K562 (cell line): ENCODE results near the gene ZAP70. TPM values are rescaled to one million over a fixed set of nuclear protein-coding genes. Genes with fewer than 3 reads are reported as not detected.

ENCODE experiments used
- ATAC-seq: fragments of 200-7000 bp; cut with Tn5 transposase; 3 replicates; pipeline ENCODE4 v1.9.1; 2020; ENCODE audit warnings: moderate library complexity
- BruUV-seq: library from RNA; stranded (reverse); fragments of 400-500 nt; replicated peaks from 2 replicates; lab custom pipeline; 2021; lab: Mats Ljungman, UMichigan
- CTCF ChIA-PET: fragments of 300-600 bp; formaldehyde crosslinking; extraction: SDS; loops from one replicate; lab custom pipeline; 2021; ENCODE audit warnings: low intra/inter-chr PET ratio; lab: Yijun Ruan, JAX
- POLR2A ChIA-PET: fragments of 300-600, 350-650 bp; sonication (Branson Sonifier 250); formaldehyde crosslinking; extraction: SDS; loops from one replicate; lab custom pipeline; 2021; ENCODE audit warnings: antibody characterized with exemption, inconsistent platforms; lab: Yijun Ruan, JAX
- DNase-seq, 4 experiments: peaks; one replicate each; pipeline versions ENCODE4 v3.0.0 to v3.0.0-alpha.2; 2011 to 2018; ENCODE audit warnings: low spot score in 3 of 4, mixed read lengths in 3 of 4; ENCODE audit errors: extremely low read depth in 1 of 4
- FAIRE-seq: peaks from 2 replicates; lab custom pipeline; 2011; peaks lifted over from hg19 to GRCh38; lab: Jason Lieb, UNC
- H2AFZ ChIP-seq: 2 replicates; pipeline ENCODE4 v1.6.0; 2011; ENCODE audit warnings: low read depth, low read length, control low read depth, inconsistent platforms
- H3K27ac ChIP-seq: fragments of 200-600 bp; 3 replicates; pipeline ENCODE4 v1.8.0; 2011; ENCODE audit warnings: low read depth, mild to moderate bottlenecking, control low read depth, inconsistent platforms, low read length, moderate library complexity, mixed read lengths; ENCODE audit errors: extremely low read depth
- H3K27me3 ChIP-seq, 2 experiments: fragments of 300-600 bp in 1 of 2; 2 replicates in 1 of 2; 3 replicates in 1 of 2; pipeline versions ENCODE4 v1.6.0 to v1.8.0; 2011; ENCODE audit warnings: inconsistent platforms in 2 of 2, low read length in 2 of 2, mild to moderate bottlenecking in 1 of 2, mixed read lengths in 1 of 2, moderate library complexity in 1 of 2; ENCODE audit not compliant: control insufficient read depth in 2 of 2, insufficient read depth in 2 of 2
- H3K36me3 ChIP-seq: fragments of 300-600 bp; 3 replicates; pipeline ENCODE4 v1.8.0; 2011; ENCODE audit warnings: mild to moderate bottlenecking, low read length, inconsistent platforms; ENCODE audit not compliant: control insufficient read depth, insufficient read depth
- H3K4me1 ChIP-seq, 2 experiments: fragments of 200-600 bp in 1 of 2; replicated peaks in 1 of 2; 2 replicates in 1 of 2; 3 replicates in 1 of 2; pipeline versions ENCODE4 v1.5.1 to v1.8.0; 2011; ENCODE audit warnings: inconsistent platforms in 2 of 2, low read length in 2 of 2, mild to moderate bottlenecking in 1 of 2, mixed read lengths in 1 of 2, moderate library complexity in 1 of 2; ENCODE audit not compliant: control insufficient read depth in 2 of 2, insufficient read depth in 2 of 2
- H3K4me2 ChIP-seq: 2 replicates; pipeline ENCODE4 v1.6.1; 2011; ENCODE audit warnings: low read length, control low read depth, inconsistent platforms, mixed read lengths; ENCODE audit not compliant: insufficient read depth
- H3K4me3 ChIP-seq: fragments of 200-600 bp; sonication (generic), shearing (Covaris generic); 2 replicates; pipeline ENCODE4 v1.5.1; 2016; ENCODE audit warnings: control low read depth, inconsistent platforms
- H3K79me2 ChIP-seq: fragments of 200-600 bp; 3 replicates; pipeline ENCODE4 v1.8.0; 2011; ENCODE audit warnings: low read length, inconsistent platforms; ENCODE audit not compliant: control insufficient read depth, insufficient read depth
- H3K9ac ChIP-seq, 2 experiments: 2 replicates each; pipeline versions ENCODE4 v1.6.0 to v1.6.1; 2011; ENCODE audit warnings: low read depth in 2 of 2, low read length in 2 of 2, control low read depth in 1 of 2, inconsistent platforms in 1 of 2, mild to moderate bottlenecking in 1 of 2, mixed read lengths in 1 of 2; ENCODE audit not compliant: insufficient read depth in 1 of 2
- H3K9me1 ChIP-seq: one replicate; pipeline ENCODE4 v1.6.0; 2011; ENCODE audit warnings: inconsistent platforms, mild to moderate bottlenecking, low read length, moderate library complexity; ENCODE audit not compliant: control insufficient read depth, insufficient read depth
- H3K9me3 ChIP-seq: replicated peaks from 2 replicates; pipeline ENCODE4 v1.5.1; 2011; ENCODE audit warnings: low read depth, low read length, inconsistent platforms; ENCODE audit not compliant: control insufficient read depth, insufficient read depth
- H4K20me1 ChIP-seq: replicated peaks from 2 replicates; pipeline ENCODE4 v1.6.1; 2011; ENCODE audit warnings: low read length, inconsistent platforms, mixed read lengths; ENCODE audit not compliant: control insufficient read depth, insufficient read depth
- BACH1 ChIP-seq: fragments of 200-800 bp; sonication (Bioruptor generic); IDR thresholded peaks from 2 replicates; pipeline ENCODE4 v1.6.1; 2016; ENCODE audit warnings: missing genetic modification characterization, missing compliant biosample characterization
- JUNB ChIP-seq: fragments of 450-650 bp; formaldehyde crosslinking; conservative IDR thresholded peaks from 2 replicates; pipeline ENCODE4 v1.4.0; 2020; ENCODE audit warnings: mild to moderate bottlenecking
- PHB2 ChIP-seq: fragments of 450-650 bp; IDR thresholded peaks from 2 replicates; pipeline ENCODE4 v1.6.1; 2017; ENCODE audit warnings: low read depth
- ZBTB17 ChIP-seq: fragments of 450-650 bp; formaldehyde crosslinking; IDR thresholded peaks from 2 replicates; pipeline ENCODE4 v1.4.0; 2020; ENCODE audit warnings: mild to moderate bottlenecking
- ZFP36 ChIP-seq: fragments of 150-350 bp; IDR thresholded peaks from 2 replicates; pipeline ENCODE4 v1.6.1; 2018; ENCODE audit warnings: low read length, low read depth; ENCODE audit not compliant: partially characterized antibody
- ZFX ChIP-seq: sonication (generic); formaldehyde crosslinking; IDR thresholded peaks from 2 replicates; pipeline ENCODE4 v1.8.0; 2022; ENCODE audit warnings: mild to moderate bottlenecking, missing genetic modification reagents, moderate library complexity
- WGBS: fragments of 100-300 bp; shearing (Covaris generic); methylation state at CpG from one replicate; pipeline ENCODE4 v1.1.6; 2016; ENCODE audit warnings: low coverage, mixed read lengths; ENCODE audit not compliant: insufficient coverage; ENCODE audit errors: missing lambda C conversion rate; 5-methylcytosine and 5-hydroxymethylcytosine counted together
- in situ Hi-C: fragments of 300-500 bp; cut with MboI; formaldehyde crosslinking; loops from 4 replicates; pipeline ENCODE4 v1.15.0; 2018; ENCODE audit warnings: inconsistent platforms, mixed read lengths
- intact Hi-C: fragments of 100-400 bp; cut with micrococcal nuclease; formaldehyde crosslinking; loops from 2 replicates; pipeline ENCODE4 v1.14.2; 2022
- polyA plus RNA-seq, 8 experiments: library from polyadenylated mRNA; depleted of rRNA in 4 of 8; stranded (reverse) in 5 of 8; unstranded in 3 of 8; fragments of >200 nt; fragmentation: Nextera tagmentation in 2 of 8; fragmentation: Illumina TruSeq in 1 of 8; extraction: Ambion mirVana in 2 of 8; extraction: Trizol in 1 of 8; gene quantifications; 2 replicates each; pipeline versions ENCODE4 v1.2.1 to v1.2.3, GENCODE V29; 2011 to 2014; ENCODE audit warnings: inconsistent platforms in 1 of 8, missing spikeins in 1 of 8
- total RNA-seq, 7 experiments: library from RNA; depleted of rRNA in 6 of 7; stranded (reverse); fragments of >200 nt in 6 of 7; fragmentation: Illumina TruSeq in 2 of 7; extraction: Trizol in 2 of 7; gene quantifications; 2 replicates each; pipeline versions ENCODE4 v1.2.1 to v1.2.3, GENCODE V29; 2011 to 2021; ENCODE audit warnings: low replicate concordance in 1 of 7
- TF ChIP-seq, protein P1 (sequence below): IDR thresholded peaks from 2 replicates; pipeline ENCODE4 v1.6.1; 2014; ENCODE audit warnings: antibody characterized with exemption
- TF ChIP-seq, protein P2 (sequence below), 2 experiments: fragments of 200-800 bp in 1 of 2; sonication (Bioruptor generic) in 1 of 2; sonication (generic) in 1 of 2; formaldehyde crosslinking in 1 of 2; IDR thresholded peaks in 1 of 2; conservative IDR thresholded peaks in 1 of 2; 2 replicates each; pipeline versions ENCODE4 v1.5.0 to v1.6.1; 2016 to 2020; ENCODE audit warnings: missing compliant biosample characterization in 1 of 2, missing genetic modification characterization in 1 of 2, missing genetic modification reagents in 1 of 2
- TF ChIP-seq, protein P3 (sequence below): fragments of 450-650 bp; IDR thresholded peaks from 2 replicates; pipeline ENCODE4 v1.6.1; 2018; ENCODE audit not compliant: partially characterized antibody

Gene ZAP70
- total and polyA plus RNA-seq, 9 of the 15 experiments (the other 6 are each of a cell fraction or from before 2014, with no cell fraction given), result 0.06 to 0.80 (median 0.21) TPM; not detected in 1

DNA sequence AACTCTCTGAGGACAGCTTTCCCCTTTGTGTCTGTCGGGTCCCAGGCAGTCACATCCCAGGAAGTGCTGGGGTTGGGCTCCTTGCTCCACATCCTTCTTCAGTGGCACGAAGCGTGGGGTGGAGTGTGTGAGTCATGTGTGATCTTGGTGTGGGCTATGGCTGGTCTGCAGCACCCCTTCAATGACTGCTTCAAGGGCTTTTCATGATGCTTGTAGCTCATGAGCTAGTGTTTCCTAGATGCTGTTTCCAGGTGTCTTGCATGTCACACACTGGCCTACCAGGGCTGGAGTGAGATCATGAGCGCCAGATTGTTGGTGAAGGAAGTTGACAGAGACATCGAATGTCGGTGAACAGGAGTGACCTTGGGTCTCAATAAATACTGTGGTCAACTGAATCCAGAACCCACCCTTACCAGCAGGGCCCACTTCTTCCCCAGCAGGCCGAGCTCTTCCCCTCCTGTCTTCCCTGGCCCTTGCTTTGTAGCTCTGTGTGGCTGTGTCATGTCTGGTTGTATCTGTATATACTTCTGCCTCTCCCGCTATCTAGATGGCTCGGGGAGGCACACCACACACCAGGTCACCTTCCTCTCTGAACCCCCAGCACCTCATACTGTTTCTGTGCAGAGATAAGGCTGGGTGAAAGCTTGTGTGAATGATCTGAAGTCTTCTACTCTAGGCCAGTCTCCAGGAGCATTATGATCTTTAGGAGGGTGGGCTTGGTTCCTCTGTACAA, 40.0 kb upstream of the ZAP70 start (continued):
- TF ChIP-seq BACH1 (tag), result 0 out of 2 replicates have a peak, but pooled peaks have one; percentile 31
- TF ChIP-seq ZFP36, result no peak
- no peak for TF ChIP-seq JUNB (CRISPR knock-in tag)

DNA sequence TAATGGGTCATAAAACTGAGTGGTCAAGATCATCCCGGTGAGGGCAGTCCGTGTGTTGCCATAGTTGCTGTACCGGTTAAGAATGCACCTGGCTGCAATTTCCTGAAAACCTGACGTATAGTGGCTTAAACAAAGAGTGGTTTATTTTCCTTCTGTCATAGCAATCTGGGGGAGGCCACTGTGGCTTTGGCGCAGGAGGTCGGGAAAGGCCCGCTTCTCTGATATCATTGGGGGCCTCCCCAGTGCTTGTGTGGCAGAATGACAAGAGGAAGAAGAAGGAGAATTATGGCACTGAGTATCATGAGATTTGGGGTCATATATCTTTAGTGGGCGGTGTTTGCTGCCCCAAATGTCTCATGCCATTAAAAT, 39.5 kb upstream of the ZAP70 start:
- ATAC-seq, result peak; percentile 55; the same call in 2 of the 3 replicates
- TF ChIP-seq PHB2 (no peak), ZBTB17 (CRISPR knock-in tag) (no peak), ZFX (CRISPR knock-in tag) (peak; percentile 41)
- TF ChIP-seq, protein P1, sequence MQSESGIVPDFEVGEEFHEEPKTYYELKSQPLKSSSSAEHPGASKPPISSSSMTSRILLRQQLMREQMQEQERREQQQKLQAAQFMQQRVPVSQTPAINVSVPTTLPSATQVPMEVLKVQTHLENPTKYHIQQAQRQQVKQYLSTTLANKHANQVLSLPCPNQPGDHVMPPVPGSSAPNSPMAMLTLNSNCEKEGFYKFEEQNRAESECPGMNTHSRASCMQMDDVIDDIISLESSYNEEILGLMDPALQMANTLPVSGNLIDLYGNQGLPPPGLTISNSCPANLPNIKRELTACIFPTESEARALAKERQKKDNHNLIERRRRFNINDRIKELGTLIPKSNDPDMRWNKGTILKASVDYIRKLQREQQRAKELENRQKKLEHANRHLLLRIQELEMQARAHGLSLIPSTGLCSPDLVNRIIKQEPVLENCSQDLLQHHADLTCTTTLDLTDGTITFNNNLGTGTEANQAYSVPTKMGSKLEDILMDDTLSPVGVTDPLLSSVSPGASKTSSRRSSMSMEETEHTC, result peak; percentile 61; the same call in 1 of the 2 replicates
- TF ChIP-seq, protein P2, sequence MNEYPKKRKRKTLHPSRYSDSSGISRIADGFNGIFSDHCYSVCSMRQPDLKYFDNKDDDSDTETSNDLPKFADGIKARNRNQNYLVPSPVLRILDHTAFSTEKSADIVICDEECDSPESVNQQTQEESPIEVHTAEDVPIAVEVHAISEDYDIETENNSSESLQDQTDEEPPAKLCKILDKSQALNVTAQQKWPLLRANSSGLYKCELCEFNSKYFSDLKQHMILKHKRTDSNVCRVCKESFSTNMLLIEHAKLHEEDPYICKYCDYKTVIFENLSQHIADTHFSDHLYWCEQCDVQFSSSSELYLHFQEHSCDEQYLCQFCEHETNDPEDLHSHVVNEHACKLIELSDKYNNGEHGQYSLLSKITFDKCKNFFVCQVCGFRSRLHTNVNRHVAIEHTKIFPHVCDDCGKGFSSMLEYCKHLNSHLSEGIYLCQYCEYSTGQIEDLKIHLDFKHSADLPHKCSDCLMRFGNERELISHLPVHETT (CRISPR knock-in tag; conservative IDR thresholded peaks at IDR 0.05 in 1 of 2, IDR thresholded peaks at IDR 0.05 in 1 of 2), result peak in 1 of 2 experiments; percentile 57; a peak in 1 of 4 replicates
- TF ChIP-seq, protein P3, sequence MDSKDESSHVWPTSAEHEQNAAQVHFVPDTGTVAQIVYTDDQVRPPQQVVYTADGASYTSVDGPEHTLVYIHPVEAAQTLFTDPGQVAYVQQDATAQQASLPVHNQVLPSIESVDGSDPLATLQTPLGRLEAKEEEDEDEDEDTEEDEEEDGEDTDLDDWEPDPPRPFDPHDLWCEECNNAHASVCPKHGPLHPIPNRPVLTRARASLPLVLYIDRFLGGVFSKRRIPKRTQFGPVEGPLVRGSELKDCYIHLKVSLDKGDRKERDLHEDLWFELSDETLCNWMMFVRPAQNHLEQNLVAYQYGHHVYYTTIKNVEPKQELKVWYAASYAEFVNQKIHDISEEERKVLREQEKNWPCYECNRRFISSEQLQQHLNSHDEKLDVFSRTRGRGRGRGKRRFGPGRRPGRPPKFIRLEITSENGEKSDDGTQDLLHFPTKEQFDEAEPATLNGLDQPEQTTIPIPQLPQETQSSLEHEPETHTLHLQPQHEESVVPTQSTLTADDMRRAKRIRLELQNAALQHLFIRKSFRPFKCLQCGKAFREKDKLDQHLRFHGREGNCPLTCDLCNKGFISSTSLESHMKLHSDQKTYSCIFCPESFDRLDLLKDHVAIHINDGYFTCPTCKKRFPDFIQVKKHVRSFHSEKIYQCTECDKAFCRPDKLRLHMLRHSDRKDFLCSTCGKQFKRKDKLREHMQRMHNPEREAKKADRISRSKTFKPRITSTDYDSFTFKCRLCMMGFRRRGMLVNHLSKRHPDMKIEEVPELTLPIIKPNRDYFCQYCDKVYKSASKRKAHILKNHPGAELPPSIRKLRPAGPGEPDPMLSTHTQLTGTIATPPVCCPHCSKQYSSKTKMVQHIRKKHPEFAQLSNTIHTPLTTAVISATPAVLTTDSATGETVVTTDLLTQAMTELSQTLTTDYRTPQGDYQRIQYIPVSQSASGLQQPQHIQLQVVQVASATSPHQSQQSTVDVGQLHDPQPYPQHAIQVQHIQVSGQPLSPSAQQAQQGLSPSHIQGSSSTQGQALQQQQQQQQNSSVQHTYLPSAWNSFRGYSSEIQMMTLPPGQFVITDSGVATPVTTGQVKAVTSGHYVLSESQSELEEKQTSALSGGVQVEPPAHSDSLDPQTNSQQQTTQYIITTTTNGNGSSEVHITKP, result peak; percentile 11

More for the DNA sequence above, 39.5 kb upstream of the ZAP70 start:
- Histone ChIP-seq H3K9me1 (no peaks in the 10 kb centered on the region), H3K9me3 (no peaks in the 10 kb centered on the region), H3K4me1 (peaks cover 11 to 26% of the 10 kb centered on the region in 2 experiments), H3K36me3 (no peaks in the 10 kb centered on the region), H3K4me3 (no peak overlapping the region), H4K20me1 (no peaks in the 10 kb centered on the region), H3K79me2 (no peaks in the 10 kb centered on the region), H2AFZ (peak overlapping the region; percentile 80), H3K27ac (peak overlapping the region; percentile 73), H3K27me3 (no peaks in the 10 kb centered on the region), H3K4me2 (peak overlapping the region; percentile 63), H3K9ac (peak overlapping the region; percentile 38; a peak in 2 of 4 replicates)
- FAIRE-seq (no peak), DNase-seq (peak in 2 of 4 experiments; percentile 34 to 72)
- in situ Hi-C loops (no loop called here), intact Hi-C loops (no loop called here)
- ChIA-PET CTCF (interaction anchor here (1.2 kb wide), 1 partner anchor 9 kb away, joined by 3 read pairs; no protein-coding TSS in a partner anchor), POLR2A (interaction anchor here (1.0 to 1.8 kb wide), 4 partner anchors 10 to 28 kb away, joined by 3 to 14 read pairs (median 5); partner anchors contain the start of genes ACTR1B and COX5B)
- WGBS, result 4% methylated on average over 8 of the region's 8 CpGs
- BruUV-seq, result no TSS peak
